Fibroblast of mammary gland (primary cell): ENCODE data around the gene SRSF10.
"Not testable (repeated sequence)": the region's sequence is repeated elsewhere in the genome, so short reads cannot be mapped to it uniquely, and the experiment has no call there.

Experiments
- DNase-seq: peaks from one replicate; pipeline ENCODE4 v3.0.0-alpha.2; 2010; ENCODE audit warnings: low read depth
- H3K4me3 ChIP-seq: 2 replicates; pipeline ENCODE4 v1.5.1; 2011; ENCODE audit warnings: low read depth, mild to moderate bottlenecking, low read length, moderate library complexity; ENCODE audit not compliant: control insufficient read depth
- TF ChIP-seq, protein P1 (sequence below): conservative IDR thresholded peaks from 2 replicates; pipeline ENCODE4 v1.5.1; 2011; ENCODE audit warnings: low read depth, low read length, inconsistent platforms; ENCODE audit not compliant: control insufficient read depth, insufficient read depth

Gene SRSF10

DNA sequence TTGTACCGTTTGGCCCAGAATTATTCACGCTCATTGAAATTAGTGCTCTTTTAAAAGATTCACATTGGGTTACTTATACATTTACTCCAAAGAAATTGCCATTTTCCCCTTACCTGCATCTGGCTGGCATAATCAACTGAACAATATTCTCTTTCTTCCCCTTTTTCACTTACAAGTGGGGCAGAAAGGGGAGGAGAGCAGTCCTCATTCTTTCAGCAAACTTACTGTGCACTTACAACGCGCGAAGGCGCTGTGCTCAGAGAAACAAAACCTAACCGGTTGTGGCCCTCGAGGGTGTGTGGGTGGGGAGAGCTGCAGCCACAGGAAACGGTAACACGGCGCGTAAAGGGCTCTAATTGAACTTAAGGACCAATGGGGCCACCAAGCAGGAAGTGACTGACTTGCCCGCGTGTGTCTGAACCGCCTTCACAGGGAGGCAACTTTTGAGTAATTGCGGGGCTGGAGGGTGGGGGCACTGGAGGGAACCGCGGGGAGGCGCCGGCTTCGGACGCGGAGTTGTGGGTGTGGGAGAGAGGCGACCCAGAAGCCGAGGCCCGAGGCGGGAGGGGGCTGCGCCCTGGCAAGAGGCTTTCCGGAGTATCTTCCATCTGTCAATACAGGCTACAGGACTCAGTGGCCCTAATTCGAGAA, 21.2 kb downstream of the SRSF10 start:
- peak overlapping the region; percentile 59 for H3K4me3 ChIP-seq
- TF ChIP-seq, protein P1, sequence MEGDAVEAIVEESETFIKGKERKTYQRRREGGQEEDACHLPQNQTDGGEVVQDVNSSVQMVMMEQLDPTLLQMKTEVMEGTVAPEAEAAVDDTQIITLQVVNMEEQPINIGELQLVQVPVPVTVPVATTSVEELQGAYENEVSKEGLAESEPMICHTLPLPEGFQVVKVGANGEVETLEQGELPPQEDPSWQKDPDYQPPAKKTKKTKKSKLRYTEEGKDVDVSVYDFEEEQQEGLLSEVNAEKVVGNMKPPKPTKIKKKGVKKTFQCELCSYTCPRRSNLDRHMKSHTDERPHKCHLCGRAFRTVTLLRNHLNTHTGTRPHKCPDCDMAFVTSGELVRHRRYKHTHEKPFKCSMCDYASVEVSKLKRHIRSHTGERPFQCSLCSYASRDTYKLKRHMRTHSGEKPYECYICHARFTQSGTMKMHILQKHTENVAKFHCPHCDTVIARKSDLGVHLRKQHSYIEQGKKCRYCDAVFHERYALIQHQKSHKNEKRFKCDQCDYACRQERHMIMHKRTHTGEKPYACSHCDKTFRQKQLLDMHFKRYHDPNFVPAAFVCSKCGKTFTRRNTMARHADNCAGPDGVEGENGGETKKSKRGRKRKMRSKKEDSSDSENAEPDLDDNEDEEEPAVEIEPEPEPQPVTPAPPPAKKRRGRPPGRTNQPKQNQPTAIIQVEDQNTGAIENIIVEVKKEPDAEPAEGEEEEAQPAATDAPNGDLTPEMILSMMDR, result peak; percentile 43
- DNase-seq, result peak; percentile 94

DNA sequence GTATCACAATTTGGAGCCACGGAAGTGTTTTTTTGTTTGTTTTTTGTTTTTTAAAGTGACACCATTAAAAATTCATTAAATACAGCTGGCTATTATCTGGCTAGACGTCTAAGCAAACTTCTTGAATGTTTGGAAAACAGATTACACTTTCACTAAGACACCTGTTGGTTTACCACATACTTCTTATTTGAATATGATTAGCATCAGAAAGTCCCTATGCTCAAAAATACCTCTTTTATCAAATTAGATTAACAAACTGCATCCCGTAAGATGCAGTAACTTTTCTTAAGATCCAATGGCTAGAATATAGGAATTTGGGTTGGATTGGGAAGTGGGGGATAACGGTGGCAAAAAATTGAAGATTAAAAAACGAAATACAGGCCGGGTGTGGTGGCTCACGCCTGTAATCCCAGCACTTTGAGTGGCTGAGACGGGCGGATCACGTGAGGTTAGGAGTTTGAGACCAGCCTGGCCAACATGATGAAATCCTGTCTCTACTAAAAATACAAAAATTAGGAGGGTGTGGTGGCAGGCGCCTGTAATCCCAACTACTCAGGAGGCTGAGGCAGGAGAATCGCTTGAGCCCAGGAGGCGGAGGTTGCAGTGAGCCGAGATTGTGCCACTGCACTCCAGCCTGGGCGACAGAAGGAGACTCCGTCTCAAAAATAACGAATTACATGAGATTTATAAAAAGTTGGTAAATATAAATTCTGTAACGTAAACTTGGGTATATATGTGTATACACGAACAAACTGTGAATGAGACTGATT, 21.9 kb downstream of the SRSF10 start:
- DNase-seq, result not testable (repeated sequence)
- peak overlapping the region; percentile 59 for H3K4me3 ChIP-seq

DNA sequence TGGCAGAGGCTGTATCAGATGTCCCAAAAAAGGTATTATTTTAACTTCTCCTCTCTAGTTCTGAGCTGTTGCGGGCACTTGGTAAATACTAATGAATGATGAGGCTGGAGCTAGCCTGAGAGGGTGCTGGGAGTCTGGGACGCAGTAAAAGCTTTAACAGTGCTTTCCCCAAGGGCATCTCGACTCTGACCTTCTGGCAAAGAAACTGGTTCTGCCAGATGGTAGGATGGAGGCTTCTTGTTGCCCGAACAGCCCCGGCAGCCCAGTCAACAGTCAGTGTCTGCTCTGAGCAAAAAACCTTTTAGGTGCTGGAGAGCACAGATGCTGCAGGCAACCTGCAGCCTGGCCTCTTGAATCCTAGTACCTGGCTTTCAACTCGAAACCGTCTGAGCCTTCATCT, 23.0 kb downstream of the SRSF10 start:
- TF ChIP-seq, protein P1, result no peak
- DNase-seq, result no peak

DNA sequence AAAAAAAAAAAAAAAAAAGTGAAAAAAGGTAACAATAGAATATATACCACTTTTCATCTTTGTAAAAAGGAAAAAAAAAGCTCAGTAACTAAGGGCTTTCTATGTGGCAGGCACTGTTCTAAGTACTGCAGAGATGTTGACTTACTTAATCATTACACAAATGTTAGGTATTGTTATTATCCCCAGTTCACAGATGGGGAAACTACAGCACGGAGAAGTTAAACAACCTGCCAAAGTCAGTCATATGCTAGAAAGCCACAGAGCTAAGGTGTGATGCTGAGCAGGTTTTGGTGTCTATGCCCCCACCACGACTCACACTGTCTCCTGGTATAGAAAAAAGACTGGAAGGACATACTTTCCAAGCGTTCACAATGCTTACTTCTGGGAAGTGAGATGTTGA, 27.1 kb downstream of the SRSF10 start:
- no peak overlapping the region for H3K4me3 ChIP-seq
- TF ChIP-seq, protein P1, result no peak
- DNase-seq, result no peak

More for the DNA sequence above, 23.0 kb downstream of the SRSF10 start:
- H3K4me3 ChIP-seq, result no peak overlapping the region

DNA sequence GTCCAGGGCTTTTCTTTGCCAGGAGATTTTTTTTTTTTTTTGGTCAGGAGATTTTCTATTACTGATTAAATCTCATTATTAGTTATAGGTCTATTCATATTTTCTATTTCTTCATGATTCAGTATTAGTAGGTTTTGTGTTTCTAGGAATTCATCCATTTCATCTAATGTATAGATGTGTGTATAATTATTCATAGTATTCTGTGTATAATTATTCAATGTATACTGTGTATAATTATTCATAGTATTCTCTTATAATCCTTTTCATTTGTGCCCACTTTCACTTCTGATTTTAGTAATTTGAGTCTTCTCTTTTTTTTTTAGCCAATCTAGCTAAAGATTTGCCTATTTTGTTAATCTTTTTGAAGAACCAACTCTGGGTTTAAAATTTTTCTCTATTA, 32.8 kb downstream of the SRSF10 start:
- no peak overlapping the region for H3K4me3 ChIP-seq
- TF ChIP-seq, protein P1, result no peak
- no peak for DNase-seq

DNA sequence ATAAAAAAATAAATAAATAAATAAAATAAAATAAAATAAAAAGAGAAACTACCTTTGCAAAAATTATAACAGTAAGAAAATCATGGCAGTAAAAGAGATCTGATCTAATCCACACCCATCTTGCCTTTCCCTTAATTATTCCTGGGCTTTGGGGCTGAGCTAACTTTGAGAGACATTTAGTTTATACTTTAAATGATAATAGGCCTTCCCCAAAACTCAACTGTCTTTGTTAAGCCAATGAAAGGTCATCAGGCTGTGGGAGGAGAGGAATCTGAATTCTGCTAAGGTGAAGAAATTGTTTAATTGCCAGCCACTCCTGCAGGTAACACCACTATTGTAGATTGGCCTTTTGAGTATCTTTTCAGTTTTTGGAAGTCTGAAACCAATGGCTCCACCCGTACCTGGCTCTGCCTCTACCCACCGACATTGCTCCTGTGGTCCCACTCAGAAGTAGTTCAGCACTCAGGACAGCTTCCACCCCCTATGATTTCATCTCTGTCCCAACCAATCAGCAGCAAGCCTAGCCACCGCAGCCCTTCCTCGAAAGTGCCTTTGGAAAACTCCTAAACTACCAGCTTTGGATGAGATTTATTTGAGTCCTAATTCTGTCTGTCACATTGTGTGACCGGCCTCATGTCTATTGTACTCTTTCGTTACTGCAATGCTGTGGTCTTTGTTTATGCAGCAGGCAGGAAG, 43.5 kb downstream of the SRSF10 start:
- TF ChIP-seq, protein P1, result no peak
- H3K4me3 ChIP-seq, result no peak overlapping the region
- no peak for DNase-seq

DNA sequence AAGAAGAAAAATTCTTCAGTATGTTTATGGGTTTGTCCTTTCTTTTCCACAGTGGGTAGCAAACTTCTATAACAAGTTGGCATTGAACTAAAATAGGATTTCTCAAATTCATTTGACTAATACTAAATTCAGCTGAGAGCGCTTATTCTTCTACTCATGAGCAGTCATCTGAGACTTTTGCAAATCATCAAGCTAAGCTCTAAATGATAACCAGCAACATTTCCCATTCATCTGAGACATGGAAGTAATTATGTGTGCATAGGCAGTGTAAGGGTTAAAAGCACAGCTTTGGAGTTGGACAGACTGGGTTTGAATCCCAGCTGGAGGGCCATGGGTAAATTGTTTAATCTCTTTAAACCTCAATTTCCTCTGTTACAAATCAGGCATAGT, 48.6 kb downstream of the SRSF10 start:
- TF ChIP-seq, protein P1, result no peak
- DNase-seq, result no peak
- no peak overlapping the region for H3K4me3 ChIP-seq
